ENCODE data around the gene CALCOCO2. TPM values are rescaled to one million over a fixed set of nuclear protein-coding genes. Genes with fewer than 3 reads are reported as not detected.
A peak's percentile ranks its signal among the peaks of the same experiment; 100 is the strongest.

Gene CALCOCO2
- total and polyA plus RNA-seq, 2 of the 13 experiments (the other 11 are each of a cell fraction or from before 2014, with no cell fraction given) = 72.9 to 111 TPM

DNA sequence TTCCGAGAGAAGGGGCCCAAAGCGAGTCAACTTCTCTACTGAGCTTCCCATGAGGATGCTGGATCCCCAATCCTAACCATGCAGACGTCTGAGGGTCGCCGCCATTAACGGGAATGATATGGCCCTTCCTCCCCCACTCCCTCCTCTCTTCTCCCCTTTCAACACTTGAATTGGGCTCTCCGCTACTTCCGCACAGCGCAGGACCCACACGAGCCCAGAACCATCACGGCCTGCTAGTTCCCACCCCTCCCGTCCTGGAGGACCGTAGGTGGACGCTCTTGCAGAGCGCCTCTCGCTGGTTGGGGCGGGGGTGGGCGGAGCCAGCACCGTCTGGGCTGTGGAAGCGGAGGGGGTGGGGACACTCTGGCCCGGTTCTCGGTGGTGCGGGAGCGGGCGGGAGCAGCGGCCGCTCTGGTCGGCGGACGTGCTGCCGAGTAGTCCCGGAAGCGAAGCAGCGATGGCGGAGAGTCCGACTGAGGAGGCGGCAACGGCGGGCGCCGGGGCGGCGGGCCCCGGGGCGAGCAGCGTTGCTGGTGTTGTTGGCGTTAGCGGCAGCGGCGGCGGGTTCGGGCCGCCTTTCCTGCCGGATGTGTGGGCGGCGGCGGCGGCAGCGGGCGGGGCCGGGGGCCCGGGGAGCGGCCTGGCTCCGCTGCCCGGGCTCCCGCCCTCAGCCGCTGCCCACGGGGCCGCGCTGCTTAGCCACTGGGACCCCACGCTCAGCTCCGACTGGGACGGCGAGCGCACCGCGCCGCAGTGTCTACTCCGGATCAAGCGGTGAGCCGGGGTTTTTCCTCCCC lies 77.4 kb downstream of the CALCOCO2 start, which contains the start of gene UBE2Z (continued):
- TF ChIP-seq GTF3A (CRISPR knock-in tag; conservative IDR thresholded peaks at IDR 0.05) (peak; percentile 34; the same call in 1 of the 2 replicates), TBL1XR1 (IDR thresholded peaks at IDR 0.05; ENCODE audit: borderline replicate concordance, low read length, partially characterized antibody) (no peak), SOX6 (IDR thresholded peaks at IDR 0.05) (no peak), SOX6 (CRISPR knock-in tag; IDR thresholded peaks at IDR 0.05) (peak; percentile 82), FOSL1 (CRISPR knock-in tag; IDR thresholded peaks at IDR 0.05; ENCODE audit: borderline replicate concordance) (no peak), CHCHD3 (CRISPR knock-in tag; IDR thresholded peaks at IDR 0.05) (peak; percentile 69; the same call in 1 of the 2 replicates), MATR3 (CRISPR knock-in tag; IDR thresholded peaks at IDR 0.05) (no peak), MZF1 (CRISPR knock-in tag; IDR thresholded peaks at IDR 0.05; ENCODE audit: borderline replicate concordance) (peak; percentile 52; the same call in 1 of the 2 replicates), GZF1 (CRISPR knock-in tag; IDR thresholded peaks at IDR 0.05) (peak; percentile 85), TCF7L2 (IDR thresholded peaks at IDR 0.05; ENCODE audit: low read depth, low read length) (no peak), ZNF326 (CRISPR knock-in tag; IDR thresholded peaks at IDR 0.05; ENCODE audit: borderline replicate concordance) (no peak), ZNF256 (CRISPR knock-in tag; conservative IDR thresholded peaks at IDR 0.05) (0 out of 2 replicates have a peak, but pooled peaks have one; percentile 38), ZNF567 (CRISPR knock-in tag; IDR thresholded peaks at IDR 0.05; ENCODE audit: borderline replicate concordance) (peak; percentile 97; the same call in 1 of the 2 replicates), SIX4 (CRISPR knock-in tag; IDR thresholded peaks at IDR 0.05) (peak; percentile 85), ZNF749 (CRISPR knock-in tag; IDR thresholded peaks at IDR 0.05; ENCODE audit: borderline replicate concordance) (no peak; the same call in 1 of the 2 replicates), MBNL3 (CRISPR knock-in tag; conservative IDR thresholded peaks at IDR 0.05) (no peak), ZNF572 (CRISPR knock-in tag; IDR thresholded peaks at IDR 0.05) (peak; percentile 81; the same call in 1 of the 2 replicates), SUZ12 (IDR thresholded peaks at IDR 0.05; ENCODE audit: low read depth, low read length) (no peak), ZNF616 (CRISPR knock-in tag; IDR thresholded peaks at IDR 0.05; ENCODE audit: low read depth) (peak; percentile 6; the same call in 1 of the 2 replicates), HOXA9 (CRISPR knock-in tag; IDR thresholded peaks at IDR 0.05; ENCODE audit: borderline replicate concordance) (no peak), TBP (CRISPR knock-in tag; IDR thresholded peaks at IDR 0.05) (no peak; the same call in 1 of the 2 replicates), ZNF160 (CRISPR knock-in tag; IDR thresholded peaks at IDR 0.05) (peak; percentile 93), ZNF614 (CRISPR knock-in tag; IDR thresholded peaks at IDR 0.05; ENCODE audit: borderline replicate concordance) (peak; percentile 91; the same call in 1 of the 2 replicates), EEA1 (CRISPR knock-in tag; IDR thresholded peaks at IDR 0.05; ENCODE audit: borderline replicate concordance) (peak; percentile 92; the same call in 1 of the 2 replicates), ZSCAN25 (CRISPR knock-in tag; IDR thresholded peaks at IDR 0.05) (peak; percentile 79), KLF9 (CRISPR knock-in tag; IDR thresholded peaks at IDR 0.05; ENCODE audit: low read depth) (peak; percentile 77; the same call in 1 of the 2 replicates), MTF1 (CRISPR knock-in tag; IDR thresholded peaks at IDR 0.05) (no peak)
- TF ChIP-seq, protein P1, sequence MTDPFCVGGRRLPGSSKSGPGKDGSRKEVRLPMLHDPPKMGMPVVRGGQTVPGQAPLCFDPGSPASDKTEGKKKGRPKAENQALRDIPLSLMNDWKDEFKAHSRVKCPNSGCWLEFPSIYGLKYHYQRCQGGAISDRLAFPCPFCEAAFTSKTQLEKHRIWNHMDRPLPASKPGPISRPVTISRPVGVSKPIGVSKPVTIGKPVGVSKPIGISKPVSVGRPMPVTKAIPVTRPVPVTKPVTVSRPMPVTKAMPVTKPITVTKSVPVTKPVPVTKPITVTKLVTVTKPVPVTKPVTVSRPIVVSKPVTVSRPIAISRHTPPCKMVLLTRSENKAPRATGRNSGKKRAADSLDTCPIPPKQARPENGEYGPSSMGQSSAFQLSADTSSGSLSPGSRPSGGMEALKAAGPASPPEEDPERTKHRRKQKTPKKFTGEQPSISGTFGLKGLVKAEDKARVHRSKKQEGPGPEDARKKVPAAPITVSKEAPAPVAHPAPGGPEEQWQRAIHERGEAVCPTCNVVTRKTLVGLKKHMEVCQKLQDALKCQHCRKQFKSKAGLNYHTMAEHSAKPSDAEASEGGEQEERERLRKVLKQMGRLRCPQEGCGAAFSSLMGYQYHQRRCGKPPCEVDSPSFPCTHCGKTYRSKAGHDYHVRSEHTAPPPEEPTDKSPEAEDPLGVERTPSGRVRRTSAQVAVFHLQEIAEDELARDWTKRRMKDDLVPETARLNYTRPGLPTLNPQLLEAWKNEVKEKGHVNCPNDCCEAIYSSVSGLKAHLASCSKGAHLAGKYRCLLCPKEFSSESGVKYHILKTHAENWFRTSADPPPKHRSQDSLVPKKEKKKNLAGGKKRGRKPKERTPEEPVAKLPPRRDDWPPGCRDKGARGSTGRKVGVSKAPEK (CRISPR knock-in tag; IDR thresholded peaks at IDR 0.05; ENCODE audit: borderline replicate concordance) = no peak
